ENCODE measurements around the gene DLGAP1.
"Not testable (repeated sequence)": the region's sequence is repeated elsewhere in the genome, so short reads cannot be mapped to it uniquely, and the experiment has no call there.

GRCh38 chr18:3608099-3608453, 847.0 kb downstream of the DLGAP1 start:
- not testable (repeated sequence) for TF ChIP-seq CTCF, POLR2AphosphoS5, POLR2A, EP300 (IDR thresholded peaks at IDR 0.05)
